Measurements from ENCODE around the gene ZMAT5. TPM values are rescaled to one million over a fixed set of nuclear protein-coding genes. Genes with fewer than 3 reads are reported as not detected.

The ZMAT5 gene
- total and polyA plus RNA-seq, 2 of the 13 experiments (the other 11 are each of a cell fraction or from before 2014, with no cell fraction given): 20.7 to 27.8 TPM

GRCh38 chr22:29767171-29768051 is 604 bp upstream of the ZMAT5 start, which contains the start of gene UQCR10 (continued):
- TF ChIP-seq NFKBIZ (CRISPR knock-in tag; IDR thresholded peaks at IDR 0.05) (peak; percentile 46; the same call in 1 of the 2 replicates), THAP11 (CRISPR knock-in tag; IDR thresholded peaks at IDR 0.05) (peak; percentile 96), THAP7 (CRISPR knock-in tag; IDR thresholded peaks at IDR 0.05) (no peak), CEBPG (CRISPR knock-in tag; IDR thresholded peaks at IDR 0.05) (peak; percentile 16; the same call in 1 of the 2 replicates), ZNF207 (IDR thresholded peaks at IDR 0.05; ENCODE audit: borderline replicate concordance) (no peak), KDM5B (CRISPR knock-in tag; IDR thresholded peaks at IDR 0.05; ENCODE audit: borderline replicate concordance) (no peak), IRF9 (CRISPR knock-in tag; IDR thresholded peaks at IDR 0.05; ENCODE audit: borderline replicate concordance) (peak; percentile 55; the same call in 1 of the 2 replicates), NFE2 (CRISPR knock-in tag; IDR thresholded peaks at IDR 0.05) (no peak), GMEB2 (CRISPR knock-in tag; IDR thresholded peaks at IDR 0.05; ENCODE audit: low read depth) (no peak), ZNF230 (CRISPR knock-in tag; IDR thresholded peaks at IDR 0.05) (no peak), ETV6 (CRISPR knock-in tag; conservative IDR thresholded peaks at IDR 0.05) (no peak), MAFK (conservative IDR thresholded peaks at IDR 0.05 in 1 of 2, IDR thresholded peaks at IDR 0.05 in 1 of 2; ENCODE audit: low read length in 2 of 2) (no peak), CREB1 (IDR thresholded peaks at IDR 0.05) (peak; percentile 16; the same call in 1 of the 2 replicates), CREB1 (CRISPR knock-in tag; IDR thresholded peaks at IDR 0.05) (0 out of 2 replicates have a peak, but pooled peaks have one; percentile 58), ZNF75D (CRISPR knock-in tag; IDR thresholded peaks at IDR 0.05; ENCODE audit: borderline replicate concordance) (no peak), SCMH1 (CRISPR knock-in tag; IDR thresholded peaks at IDR 0.05; ENCODE audit: borderline replicate concordance) (no peak), ZFY (CRISPR knock-in tag; IDR thresholded peaks at IDR 0.05) (peak; percentile 44), ZNF501 (CRISPR knock-in tag; IDR thresholded peaks at IDR 0.05) (peak; percentile 52; the same call in 1 of the 2 replicates), MAF1 (CRISPR knock-in tag; IDR thresholded peaks at IDR 0.05; ENCODE audit: borderline replicate concordance) (no peak), EP300 (IDR thresholded peaks at IDR 0.05; ENCODE audit: low read depth in 2 of 2, low read length in 2 of 2) (no peak), EP300 (CRISPR knock-in tag; IDR thresholded peaks at IDR 0.05; ENCODE audit: borderline replicate concordance) (no peak), MATR3 (CRISPR knock-in tag; IDR thresholded peaks at IDR 0.05) (no peak), NFKB2 (CRISPR knock-in tag; IDR thresholded peaks at IDR 0.05; ENCODE audit: borderline replicate concordance) (peak; percentile 60; the same call in 1 of the 2 replicates), ZBTB2 (CRISPR knock-in tag; IDR thresholded peaks at IDR 0.05; ENCODE audit: low read depth) (no peak), RCOR2 (CRISPR knock-in tag; IDR thresholded peaks at IDR 0.05) (no peak), ZFP1 (CRISPR knock-in tag; IDR thresholded peaks at IDR 0.05) (0 out of 2 replicates have a peak, but pooled peaks have one; percentile 53)
